ENCODE results near the gene LSMEM2.

Gene LSMEM2

DNA sequence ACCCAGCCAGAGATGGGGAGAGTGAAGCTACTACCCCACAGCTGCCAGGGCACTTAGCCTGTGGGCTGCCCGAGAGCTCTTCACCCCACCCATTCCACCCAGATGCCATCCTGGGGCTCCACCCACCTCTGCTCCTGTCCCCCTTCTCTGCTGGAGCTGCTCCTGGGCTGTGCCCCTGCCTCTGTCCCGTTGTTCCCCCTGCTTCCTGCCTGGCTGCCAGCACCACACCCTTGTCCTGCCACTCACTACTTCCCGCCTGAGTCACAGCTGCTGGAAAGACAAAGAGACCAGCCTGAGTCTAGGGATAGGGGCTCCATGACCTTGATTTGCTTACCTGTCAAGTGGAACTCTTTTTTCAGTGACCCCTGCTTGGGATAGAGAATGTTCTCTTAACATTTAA, 30.5 kb upstream of the LSMEM2 start:
- peaks cover 20% of the 10 kb centered on the region for H3K36me3 ChIP-seq (ENCODE audit: control insufficient read depth, insufficient read depth, low read length)
- no peaks in the 10 kb centered on the region for H3K9me3 ChIP-seq (ENCODE audit: control insufficient read depth, insufficient read depth, low read length)
- peaks cover 16% of the 10 kb centered on the region for H3K4me1 ChIP-seq (ENCODE audit: control insufficient read depth, insufficient read depth, low read length)
- no peak overlapping the region for H3K4me3 ChIP-seq (ENCODE audit: low read depth, low read length)
- no peaks in the 10 kb centered on the region for H3K27me3 ChIP-seq (ENCODE audit: control insufficient read depth, insufficient read depth, low read length)
- H3K9ac ChIP-seq (ENCODE audit: low read depth, low read length), result no peak overlapping the region

DNA sequence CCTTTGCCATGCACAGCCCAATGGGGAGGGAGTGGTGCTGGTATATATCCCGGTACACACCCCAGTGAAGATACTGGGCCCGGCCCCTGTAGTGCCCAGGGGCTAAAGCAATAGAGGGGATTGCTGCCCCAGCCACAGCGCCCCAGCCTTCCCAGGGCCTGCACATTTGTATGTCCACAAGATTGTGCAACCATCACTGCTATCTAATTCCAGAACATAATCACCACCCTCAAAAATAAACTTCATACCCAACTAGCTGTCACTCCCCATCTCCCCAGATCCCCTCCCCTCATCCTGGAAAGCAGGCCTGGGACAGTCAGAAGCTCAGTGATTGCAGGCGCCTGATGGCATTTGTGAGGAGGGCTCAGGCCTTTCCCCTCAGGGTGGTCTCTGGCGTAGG, 29.4 kb upstream of the LSMEM2 start:
- Histone ChIP-seq H3K36me3 (ENCODE audit: control insufficient read depth, insufficient read depth, low read length) (peaks cover 23% of the 10 kb centered on the region), H3K4me3 (ENCODE audit: low read depth, low read length) (no peak overlapping the region), H3K4me1 (ENCODE audit: control insufficient read depth, insufficient read depth, low read length) (peaks cover 13% of the 10 kb centered on the region), H3K9me3 (ENCODE audit: control insufficient read depth, insufficient read depth, low read length) (no peaks in the 10 kb centered on the region), H3K27me3 (ENCODE audit: control insufficient read depth, insufficient read depth, low read length) (no peaks in the 10 kb centered on the region), H3K9ac (ENCODE audit: low read depth, low read length) (no peak overlapping the region)

DNA sequence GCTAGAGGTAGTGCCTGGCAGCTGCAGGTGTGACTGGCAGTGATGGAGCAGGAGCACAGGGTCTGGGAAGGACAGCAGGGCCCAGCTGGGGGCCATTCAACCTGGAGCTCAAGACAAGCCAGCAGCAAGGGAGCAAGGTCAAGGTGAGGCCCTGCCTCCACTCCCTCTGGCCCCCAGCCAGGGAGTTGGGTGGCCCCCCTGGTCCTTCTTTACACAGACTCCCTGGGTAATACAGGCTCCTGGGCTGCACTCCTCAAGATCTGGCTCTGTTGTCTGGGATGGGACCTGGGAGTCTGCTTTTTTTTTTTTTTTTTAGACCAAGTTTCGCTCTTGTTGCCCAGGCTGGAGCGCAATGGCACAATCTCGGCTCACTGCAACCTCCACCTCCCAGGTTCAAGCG, 28.4 kb upstream of the LSMEM2 start:
- Histone ChIP-seq H3K4me1 (ENCODE audit: control insufficient read depth, insufficient read depth, low read length) (peaks cover 9% of the 10 kb centered on the region), H3K9ac (ENCODE audit: low read depth, low read length) (no peak overlapping the region), H3K4me3 (ENCODE audit: low read depth, low read length) (no peak overlapping the region), H3K27me3 (ENCODE audit: control insufficient read depth, insufficient read depth, low read length) (no peaks in the 10 kb centered on the region), H3K36me3 (ENCODE audit: control insufficient read depth, insufficient read depth, low read length) (peaks cover 32% of the 10 kb centered on the region), H3K9me3 (ENCODE audit: control insufficient read depth, insufficient read depth, low read length) (no peaks in the 10 kb centered on the region)

GRCh38 chr3:50251220-50251619, 27.7 kb upstream of the LSMEM2 start:
- H3K4me1 ChIP-seq (ENCODE audit: control insufficient read depth, insufficient read depth, low read length), result peaks cover 6% of the 10 kb centered on the region
- H3K36me3 ChIP-seq (ENCODE audit: control insufficient read depth, insufficient read depth, low read length), result peaks cover 35% of the 10 kb centered on the region
- H3K9ac ChIP-seq (ENCODE audit: low read depth, low read length), result no peak overlapping the region
- no peaks in the 10 kb centered on the region for H3K9me3 ChIP-seq (ENCODE audit: control insufficient read depth, insufficient read depth, low read length)
- H3K4me3 ChIP-seq (ENCODE audit: low read depth, low read length), result no peak overlapping the region
- H3K27me3 ChIP-seq (ENCODE audit: control insufficient read depth, insufficient read depth, low read length), result no peaks in the 10 kb centered on the region

- H3K9ac ChIP-seq (ENCODE audit: low read depth, low read length), result no peak overlapping the region
- no peaks in the 10 kb centered on the region for H3K27me3 ChIP-seq (ENCODE audit: control insufficient read depth, insufficient read depth, low read length)
- no peaks in the 10 kb centered on the region for H3K4me1 ChIP-seq (ENCODE audit: control insufficient read depth, insufficient read depth, low read length)
- peaks cover 54% of the 10 kb centered on the region for H3K36me3 ChIP-seq (ENCODE audit: control insufficient read depth, insufficient read depth, low read length)
- no peaks in the 10 kb centered on the region for H3K9me3 ChIP-seq (ENCODE audit: control insufficient read depth, insufficient read depth, low read length)
- H3K4me3 ChIP-seq (ENCODE audit: low read depth, low read length), result no peak overlapping the region
Measured at GRCh38 chr3:50254577-50255250, 24.2 kb upstream of the LSMEM2 start.

DNA sequence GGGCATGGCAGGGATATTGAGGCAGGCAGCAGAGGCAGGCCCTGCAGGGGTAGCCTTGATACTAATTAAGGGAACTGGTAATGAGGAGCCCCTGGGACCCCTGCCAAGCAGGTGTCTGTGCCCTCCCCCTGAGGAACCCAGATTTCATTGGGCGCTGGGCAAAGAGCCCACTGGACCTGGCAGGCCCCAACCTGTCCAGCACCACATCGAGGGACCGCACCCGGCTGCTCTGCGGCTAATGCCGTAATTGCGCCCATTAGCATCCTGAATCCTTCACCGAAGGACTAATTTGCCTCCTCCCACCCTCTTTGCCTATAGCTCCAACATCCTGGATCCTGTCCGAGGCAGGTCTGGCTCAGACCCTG, 23.7 kb upstream of the LSMEM2 start:
- Histone ChIP-seq H3K4me1 (ENCODE audit: control insufficient read depth, insufficient read depth, low read length) (no peaks in the 10 kb centered on the region), H3K4me3 (ENCODE audit: low read depth, low read length) (no peak overlapping the region), H3K36me3 (ENCODE audit: control insufficient read depth, insufficient read depth, low read length) (peaks cover 54% of the 10 kb centered on the region), H3K9ac (ENCODE audit: low read depth, low read length) (no peak overlapping the region), H3K27me3 (ENCODE audit: control insufficient read depth, insufficient read depth, low read length) (no peaks in the 10 kb centered on the region), H3K9me3 (ENCODE audit: control insufficient read depth, insufficient read depth, low read length) (no peaks in the 10 kb centered on the region)

GRCh38 chr3:50256978-50257890, 21.7 kb upstream of the LSMEM2 start:
- Histone ChIP-seq H3K4me3 (ENCODE audit: low read depth, low read length) (no peak overlapping the region), H3K9ac (ENCODE audit: low read depth, low read length) (no peak overlapping the region), H3K27me3 (ENCODE audit: control insufficient read depth, insufficient read depth, low read length) (no peaks in the 10 kb centered on the region), H3K4me1 (ENCODE audit: control insufficient read depth, insufficient read depth, low read length) (no peaks in the 10 kb centered on the region), H3K9me3 (ENCODE audit: control insufficient read depth, insufficient read depth, low read length) (no peaks in the 10 kb centered on the region), H3K36me3 (ENCODE audit: control insufficient read depth, insufficient read depth, low read length) (peaks cover 47% of the 10 kb centered on the region)

GRCh38 chr3:50258029-50258680, 20.7 kb upstream of the LSMEM2 start:
- no peaks in the 10 kb centered on the region for H3K4me1 ChIP-seq (ENCODE audit: control insufficient read depth, insufficient read depth, low read length)
- H3K27me3 ChIP-seq (ENCODE audit: control insufficient read depth, insufficient read depth, low read length), result no peaks in the 10 kb centered on the region
- H3K9ac ChIP-seq (ENCODE audit: low read depth, low read length), result no peak overlapping the region
- no peaks in the 10 kb centered on the region for H3K9me3 ChIP-seq (ENCODE audit: control insufficient read depth, insufficient read depth, low read length)
- H3K36me3 ChIP-seq (ENCODE audit: control insufficient read depth, insufficient read depth, low read length), result peaks cover 45% of the 10 kb centered on the region
- H3K4me3 ChIP-seq (ENCODE audit: low read depth, low read length), result no peak overlapping the region

DNA sequence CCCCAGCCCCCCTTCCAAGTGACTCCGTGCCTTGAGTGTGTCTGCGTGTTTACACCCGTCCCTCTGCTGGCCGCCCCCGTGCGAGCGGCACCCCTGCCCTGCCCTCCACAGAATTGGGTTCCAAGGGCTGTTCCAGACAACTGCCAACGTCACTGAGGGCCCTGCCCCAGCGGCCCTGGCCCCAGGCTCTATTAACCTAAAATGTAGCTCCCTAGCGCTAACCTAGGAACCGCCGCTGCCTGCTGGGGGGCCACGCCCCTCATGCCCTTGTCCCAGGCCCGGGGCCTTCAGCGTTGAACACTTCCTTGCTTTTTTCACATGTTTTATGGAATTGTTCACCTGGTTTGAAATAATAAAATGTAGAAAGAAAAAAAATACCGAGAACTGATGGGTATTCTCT, 19.9 kb upstream of the LSMEM2 start:
- peaks cover 42% of the 10 kb centered on the region for H3K36me3 ChIP-seq (ENCODE audit: control insufficient read depth, insufficient read depth, low read length)
- no peaks in the 10 kb centered on the region for H3K9me3 ChIP-seq (ENCODE audit: control insufficient read depth, insufficient read depth, low read length)
- no peaks in the 10 kb centered on the region for H3K27me3 ChIP-seq (ENCODE audit: control insufficient read depth, insufficient read depth, low read length)
- peaks cover 4% of the 10 kb centered on the region for H3K4me1 ChIP-seq (ENCODE audit: control insufficient read depth, insufficient read depth, low read length)
- H3K9ac ChIP-seq (ENCODE audit: low read depth, low read length), result no peak overlapping the region
- H3K4me3 ChIP-seq (ENCODE audit: low read depth, low read length), result no peak overlapping the region

GRCh38 chr3:50259432-50260026, 19.4 kb upstream of the LSMEM2 start:
- Histone ChIP-seq H3K9ac (ENCODE audit: low read depth, low read length) (no peak overlapping the region), H3K36me3 (ENCODE audit: control insufficient read depth, insufficient read depth, low read length) (peaks cover 38% of the 10 kb centered on the region), H3K4me1 (ENCODE audit: control insufficient read depth, insufficient read depth, low read length) (peaks cover 8% of the 10 kb centered on the region), H3K27me3 (ENCODE audit: control insufficient read depth, insufficient read depth, low read length) (no peaks in the 10 kb centered on the region), H3K4me3 (ENCODE audit: low read depth, low read length) (no peak overlapping the region), H3K9me3 (ENCODE audit: control insufficient read depth, insufficient read depth, low read length) (no peaks in the 10 kb centered on the region)

DNA sequence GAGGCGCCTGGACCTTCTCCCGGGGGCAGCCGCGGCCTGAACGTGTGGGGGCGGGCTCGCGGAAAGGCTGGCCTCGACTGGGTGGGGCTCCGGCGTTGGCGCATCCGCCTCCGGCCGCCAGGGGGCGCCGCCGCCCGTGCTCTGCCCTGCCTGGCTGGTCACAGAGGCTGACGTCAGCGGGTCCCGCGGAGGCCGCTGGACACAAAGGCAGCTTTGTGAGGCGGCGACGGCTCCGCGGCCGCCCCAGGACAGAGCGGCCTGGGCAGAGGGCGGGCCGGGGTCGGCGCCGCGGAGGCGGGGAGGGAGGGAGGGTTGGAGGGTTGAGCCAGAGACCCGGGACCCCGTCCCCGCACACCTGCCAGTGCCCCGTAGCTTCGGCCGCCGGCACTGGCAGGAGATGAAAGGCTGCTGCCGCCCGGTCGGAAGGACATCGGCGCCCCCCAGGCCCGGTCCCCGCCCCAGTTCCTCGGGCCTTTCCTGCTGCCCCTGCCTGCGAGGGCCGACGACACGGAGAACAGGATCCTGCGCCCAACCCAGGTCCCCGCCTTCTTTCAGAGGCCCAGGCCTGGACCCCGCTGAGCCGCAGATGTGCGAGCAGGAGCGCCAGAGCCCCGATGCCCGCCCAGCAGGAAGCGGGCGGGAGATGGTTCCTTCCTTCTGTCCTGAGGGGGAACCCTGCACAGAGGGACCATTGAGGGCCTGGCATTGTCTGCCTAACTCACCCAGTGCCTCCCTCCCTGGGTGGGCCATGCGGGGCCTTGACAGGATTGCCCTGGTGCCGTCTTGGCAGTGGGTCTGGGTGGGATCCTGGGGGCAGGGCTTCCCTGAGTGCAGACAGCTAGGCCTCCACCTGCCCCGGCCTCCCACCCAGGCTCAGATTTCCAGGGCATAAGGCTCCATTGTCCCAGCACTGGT, 18.6 kb upstream of the LSMEM2 start:
- H3K4me3 ChIP-seq (ENCODE audit: low read depth, low read length), result peak overlapping the region; percentile 49
- no peaks in the 10 kb centered on the region for H3K27me3 ChIP-seq (ENCODE audit: control insufficient read depth, insufficient read depth, low read length)
- peak overlapping the region; percentile 76 for H3K9ac ChIP-seq (ENCODE audit: low read depth, low read length)
- peaks cover 11% of the 10 kb centered on the region for H3K4me1 ChIP-seq (ENCODE audit: control insufficient read depth, insufficient read depth, low read length)
- H3K9me3 ChIP-seq (ENCODE audit: control insufficient read depth, insufficient read depth, low read length), result no peaks in the 10 kb centered on the region
- peaks cover 31% of the 10 kb centered on the region for H3K36me3 ChIP-seq (ENCODE audit: control insufficient read depth, insufficient read depth, low read length)

Measured in iPS-15b (cell line).